Mesenteric fat pad (tissue), 1 donor: ENCODE results near the gene MCTP1. TPM values are rescaled to one million over a fixed set of nuclear protein-coding genes. Genes with fewer than 3 reads are reported as not detected.
"Not testable (repeated sequence)": the region's sequence is repeated elsewhere in the genome, so short reads cannot be mapped to it uniquely, and the experiment has no call there.

Experiments
- DNase-seq: peaks from one replicate; pipeline ENCODE4 v3.0.0-alpha.2; 2020; ENCODE audit warnings: low spot score
- total RNA-seq: library from RNA; stranded (reverse); fragmentation: NEBNext Ultra II Directional; extraction: Animal tissue kit (Norgen Biotek cat#: 25700); gene quantifications from one replicate; pipeline ENCODE4 v1.2.1, GENCODE V29; 2021
- donor health status: DM: yes; HTN: yes; CAD: no.

The MCTP1 gene
- total RNA-seq, 1 donor from 2014 or later: 37.5 TPM

GRCh38 chr5:94969174-94969573, 315.7 kb downstream of the MCTP1 start:
- DNase-seq: no peak

GRCh38 chr5:94968507-94969095, 316.3 kb downstream of the MCTP1 start:
- no peak for DNase-seq

GRCh38 chr5:94967525-94967924, 317.4 kb downstream of the MCTP1 start:
- no peak for DNase-seq

- not testable (repeated sequence) for DNase-seq
These were observed 325.6 kb downstream of the MCTP1 start for GRCh38 chr5:94959279-94959678.

- DNase-seq: no peak
These were observed 339.2 kb downstream of the MCTP1 start for GRCh38 chr5:94945656-94946055.

- no peak for DNase-seq
These were observed 340.7 kb downstream of the MCTP1 start for GRCh38 chr5:94944160-94944559.

GRCh38 chr5:94941122-94941755, 343.7 kb downstream of the MCTP1 start:
- DNase-seq: no peak

GRCh38 chr5:94932259-94932658, 352.6 kb downstream of the MCTP1 start:
- DNase-seq: no peak

GRCh38 chr5:94928891-94929290, 356.0 kb downstream of the MCTP1 start:
- DNase-seq: no peak

GRCh38 chr5:94920570-94920969, 364.3 kb downstream of the MCTP1 start:
- no peak for DNase-seq

GRCh38 chr5:94916619-94917018, 368.3 kb downstream of the MCTP1 start:
- no peak for DNase-seq

- no peak for DNase-seq
These were observed 373.6 kb downstream of the MCTP1 start for GRCh38 chr5:94911276-94911675.

GRCh38 chr5:94910721-94911120, 374.2 kb downstream of the MCTP1 start:
- no peak for DNase-seq

- DNase-seq: no peak
These were observed 375.9 kb downstream of the MCTP1 start for GRCh38 chr5:94908889-94909480.

- no peak for DNase-seq
These were observed 378.1 kb downstream of the MCTP1 start for GRCh38 chr5:94906750-94907149.

GRCh38 chr5:94903726-94904125, 381.2 kb downstream of the MCTP1 start:
- no peak for DNase-seq

- no peak for DNase-seq
These were observed 383.5 kb downstream of the MCTP1 start for GRCh38 chr5:94901191-94901979.

- no peak for DNase-seq
These were observed 384.8 kb downstream of the MCTP1 start for GRCh38 chr5:94900006-94900505.

- DNase-seq: no peak
These were observed 391.3 kb downstream of the MCTP1 start for GRCh38 chr5:94893412-94894135.

- no peak for DNase-seq
These were observed 392.9 kb downstream of the MCTP1 start for GRCh38 chr5:94891972-94892371.

GRCh38 chr5:94891565-94891964, 393.3 kb downstream of the MCTP1 start:
- DNase-seq: no peak
